Stimulated activated naive CD8-positive, alpha-beta T cell treated with anti-CD3 and anti-CD28 coated beads, Interleukin-15, amount 100 ng/mL, for 72 hours (primary cell): Measurements from ENCODE around the gene TRA2B.

Experiments
- ATAC-seq: fragments of 150-1000 bp; cut with Tn5 transposase; 2 replicates; pipeline ENCODE4 v1.10.0; 2021; ENCODE audit warnings: mild to moderate bottlenecking, moderate library complexity
- DNase-seq, 2 donors: peaks; one replicate each; pipeline ENCODE4 v3.0.0; 2021 to 2022
- H3K27ac Mint-ChIP-seq, 2 donors: one replicate each; pipeline ENCODE4 v1.8.0; 2022; ENCODE audit warnings: mild to moderate bottlenecking in 2 of 2, mixed read lengths in 2 of 2, moderate library complexity in 2 of 2
- H3K27me3 Mint-ChIP-seq: one replicate; pipeline ENCODE4 v1.8.0; 2022; ENCODE audit warnings: mixed read lengths
- H3K4me1 Mint-ChIP-seq: one replicate; pipeline ENCODE4 v1.8.0; 2022; ENCODE audit warnings: mild to moderate bottlenecking, mixed read lengths
- H3K4me3 Mint-ChIP-seq, 2 donors: one replicate each; pipeline ENCODE4 v1.8.0; 2022; ENCODE audit warnings: mild to moderate bottlenecking in 2 of 2, mixed read lengths in 2 of 2, moderate library complexity in 1 of 2
- H3K9me3 Mint-ChIP-seq, 2 donors: one replicate each; pipeline ENCODE4 v1.8.0; 2022; ENCODE audit warnings: mixed read lengths in 2 of 2

TRA2B gene

GRCh38 chr3:185961675-185962232, 23.9 kb upstream of the TRA2B start:
- Mint-ChIP-seq H3K27ac (no peak overlapping the region), H3K4me3 (no peak overlapping the region), H3K27me3 (no peaks in the 10 kb centered on the region), H3K9me3 (peaks cover 0 to 18% of the 10 kb centered on the region in 2 donors), H3K4me1 (peaks cover 7% of the 10 kb centered on the region)
- DNase-seq (peak; percentile 10 to 47), ATAC-seq (peak; percentile 85)

- Mint-ChIP-seq H3K4me1 (peaks cover 7% of the 10 kb centered on the region), H3K4me3 (no peak overlapping the region), H3K27ac (no peak overlapping the region), H3K9me3 (peaks cover 0 to 12% of the 10 kb centered on the region in 2 donors), H3K27me3 (no peaks in the 10 kb centered on the region)
- DNase-seq (peak in 1 of 2 donors; percentile 15), ATAC-seq (peak; percentile 59)
Observed at GRCh38 chr3:185960522-185961288, 22.9 kb upstream of the TRA2B start.

DNA sequence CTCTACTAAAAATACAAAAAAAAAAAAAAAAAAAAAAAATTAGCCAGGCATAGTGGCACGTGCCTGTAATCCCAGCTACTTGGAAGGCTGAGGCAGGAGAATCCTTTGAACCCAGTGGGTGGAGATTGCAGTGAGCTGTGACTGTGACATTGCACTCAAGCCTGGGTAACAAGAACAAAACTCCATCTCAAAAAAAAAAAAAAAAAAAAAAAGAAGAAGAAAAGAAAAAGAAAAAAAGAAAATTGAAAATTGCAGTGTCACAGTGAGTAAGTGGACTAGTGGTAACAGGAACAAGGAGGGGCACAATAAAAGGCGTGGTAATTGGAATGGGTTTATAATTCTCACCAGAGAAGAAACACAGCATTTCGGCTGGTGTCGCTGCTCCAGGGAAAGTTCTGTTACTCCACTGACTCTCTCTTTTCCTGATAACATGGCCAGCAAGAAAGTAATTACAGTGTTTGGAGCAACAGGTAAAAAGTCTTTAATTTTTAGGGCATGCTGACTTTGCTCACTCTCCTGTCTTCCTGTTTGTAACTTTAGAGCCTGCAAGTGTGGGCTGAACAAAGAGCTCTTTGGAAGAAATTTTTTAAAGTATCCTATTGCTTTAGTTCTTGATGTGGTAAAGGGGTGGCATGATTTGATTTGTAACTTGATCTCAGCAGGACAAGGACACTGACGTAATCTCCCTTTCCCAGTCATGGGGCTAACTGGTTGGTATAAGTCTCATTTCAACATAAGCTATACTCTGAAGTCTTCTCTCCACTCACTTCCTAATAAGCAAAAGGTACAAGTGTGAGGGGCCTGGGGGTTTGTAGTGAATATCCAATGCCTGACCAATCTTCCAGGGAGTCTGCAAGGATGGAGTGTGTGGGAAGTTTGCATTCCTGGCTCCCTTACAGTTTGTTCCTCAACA, 22.1 kb upstream of the TRA2B start:
- peaks cover 0 to 4% of the 10 kb centered on the region in 2 donors for H3K9me3 Mint-ChIP-seq
- peak overlapping the region; percentile 81 to 82 for H3K27ac Mint-ChIP-seq
- H3K4me3 Mint-ChIP-seq: no peak overlapping the region
- peak; percentile 52 for ATAC-seq
- H3K4me1 Mint-ChIP-seq: peaks cover 5% of the 10 kb centered on the region
- no peak for DNase-seq
- no peaks in the 10 kb centered on the region for H3K27me3 Mint-ChIP-seq

DNA sequence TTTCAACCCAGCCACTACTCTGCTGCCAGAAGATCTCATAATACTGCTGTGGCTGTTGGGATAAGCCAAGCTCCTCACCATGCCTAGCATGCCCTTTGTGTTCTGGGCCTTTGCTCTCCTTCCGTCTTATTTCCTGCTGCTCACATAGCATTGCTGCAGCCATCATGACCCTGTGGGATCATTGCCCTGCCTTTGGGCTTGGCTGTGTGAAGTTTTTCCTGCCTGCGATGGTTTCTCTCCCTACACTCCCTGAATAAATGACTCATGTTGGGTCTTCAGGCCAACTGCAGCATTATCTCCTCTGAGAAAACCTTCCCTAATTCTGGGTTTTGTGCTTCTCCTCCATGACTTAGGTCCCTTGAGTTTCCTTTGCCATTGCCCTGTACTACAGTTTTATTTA, 20.8 kb upstream of the TRA2B start:
- DNase-seq (no peak), ATAC-seq (no peak)
- Mint-ChIP-seq H3K9me3 (no peaks in the 10 kb centered on the region), H3K4me3 (no peak overlapping the region), H3K27me3 (no peaks in the 10 kb centered on the region), H3K4me1 (no peaks in the 10 kb centered on the region), H3K27ac (no peak overlapping the region)

- Mint-ChIP-seq H3K27ac (no peak overlapping the region), H3K4me3 (no peak overlapping the region), H3K27me3 (peaks cover 17% of the 10 kb centered on the region), H3K4me1 (no peaks in the 10 kb centered on the region), H3K9me3 (no peaks in the 10 kb centered on the region)
- DNase-seq (no peak), ATAC-seq (no peak)
Observed at GRCh38 chr3:185956244-185956643, 18.4 kb upstream of the TRA2B start.

GRCh38 chr3:185954366-185954723, 16.5 kb upstream of the TRA2B start:
- peaks cover 17% of the 10 kb centered on the region for H3K27me3 Mint-ChIP-seq
- H3K9me3 Mint-ChIP-seq: no peaks in the 10 kb centered on the region
- no peak overlapping the region for H3K4me3 Mint-ChIP-seq
- no peaks in the 10 kb centered on the region for H3K4me1 Mint-ChIP-seq
- H3K27ac Mint-ChIP-seq: no peak overlapping the region
- no peak for DNase-seq
- ATAC-seq: no peak

DNA sequence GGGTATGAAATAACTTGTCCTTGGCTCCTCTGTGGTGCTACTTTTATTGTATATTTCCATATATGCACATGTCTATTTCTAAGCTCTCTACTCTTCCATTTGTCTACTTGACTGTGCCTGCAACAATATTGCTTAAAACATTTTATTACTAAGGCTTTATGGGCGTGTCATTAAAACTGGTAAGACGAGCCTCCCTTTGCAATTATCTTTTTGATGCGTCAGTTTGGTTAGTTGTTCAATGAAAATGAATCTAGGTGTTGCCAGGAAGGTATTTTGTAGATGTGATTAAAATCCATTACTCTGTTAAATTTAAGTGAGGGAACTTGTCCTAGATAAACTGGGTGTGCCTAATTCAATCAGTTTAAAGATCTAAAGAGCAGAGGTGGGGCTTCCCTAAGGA, 12.9 kb upstream of the TRA2B start:
- Mint-ChIP-seq H3K27me3 (peaks cover 40% of the 10 kb centered on the region), H3K4me1 (no peaks in the 10 kb centered on the region), H3K9me3 (no peaks in the 10 kb centered on the region), H3K27ac (no peak overlapping the region), H3K4me3 (no peak overlapping the region)
- ATAC-seq: no peak
- DNase-seq: no peak

- Mint-ChIP-seq H3K27ac (no peak overlapping the region), H3K9me3 (no peaks in the 10 kb centered on the region), H3K4me1 (no peaks in the 10 kb centered on the region), H3K27me3 (peaks cover 40% of the 10 kb centered on the region), H3K4me3 (no peak overlapping the region)
- DNase-seq (no peak), ATAC-seq (no peak)
Observed at GRCh38 chr3:185949515-185949914, 11.7 kb upstream of the TRA2B start.

GRCh38 chr3:185948292-185948691, 10.5 kb upstream of the TRA2B start:
- Mint-ChIP-seq H3K4me3 (no peak overlapping the region), H3K27me3 (peaks cover 37% of the 10 kb centered on the region), H3K27ac (no peak overlapping the region), H3K4me1 (peaks cover 12% of the 10 kb centered on the region), H3K9me3 (no peaks in the 10 kb centered on the region)
- DNase-seq: no peak
- ATAC-seq: no peak

DNA sequence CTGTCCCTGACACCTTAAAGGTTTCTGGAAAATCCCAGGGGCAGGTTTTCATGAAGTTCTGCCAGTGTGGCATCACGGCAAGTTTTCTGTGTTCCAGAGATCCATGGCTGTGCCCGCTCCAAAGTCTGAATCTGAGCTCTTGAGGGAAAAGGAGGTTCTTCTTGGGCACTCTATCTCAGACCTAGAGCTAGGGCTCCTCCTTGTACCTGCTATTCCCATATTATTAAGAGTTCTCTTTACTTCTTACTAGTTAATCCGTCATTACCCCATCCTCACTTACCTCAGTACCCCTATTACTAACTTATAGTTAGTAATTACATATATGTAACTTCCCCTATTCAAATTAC, 5.9 kb upstream of the TRA2B start:
- ATAC-seq (peak; percentile 50), DNase-seq (no peak)
- Mint-ChIP-seq H3K27me3 (peaks cover 23% of the 10 kb centered on the region), H3K9me3 (no peaks in the 10 kb centered on the region), H3K4me3 (peak overlapping the region in 1 of 2 donors; percentile 73), H3K27ac (peak overlapping the region in 1 of 2 donors; percentile 59), H3K4me1 (peaks cover 26% of the 10 kb centered on the region)

GRCh38 chr3:185942907-185943759, 5.3 kb upstream of the TRA2B start:
- peak; percentile 94 for ATAC-seq
- H3K4me1 Mint-ChIP-seq: peaks cover 30% of the 10 kb centered on the region
- DNase-seq: peak; percentile 79 to 82
- H3K27ac Mint-ChIP-seq: peak overlapping the region; percentile 34 to 59
- H3K4me3 Mint-ChIP-seq: peak overlapping the region; percentile 62 to 73
- no peaks in the 10 kb centered on the region for H3K9me3 Mint-ChIP-seq
- peaks cover 20% of the 10 kb centered on the region for H3K27me3 Mint-ChIP-seq

DNA sequence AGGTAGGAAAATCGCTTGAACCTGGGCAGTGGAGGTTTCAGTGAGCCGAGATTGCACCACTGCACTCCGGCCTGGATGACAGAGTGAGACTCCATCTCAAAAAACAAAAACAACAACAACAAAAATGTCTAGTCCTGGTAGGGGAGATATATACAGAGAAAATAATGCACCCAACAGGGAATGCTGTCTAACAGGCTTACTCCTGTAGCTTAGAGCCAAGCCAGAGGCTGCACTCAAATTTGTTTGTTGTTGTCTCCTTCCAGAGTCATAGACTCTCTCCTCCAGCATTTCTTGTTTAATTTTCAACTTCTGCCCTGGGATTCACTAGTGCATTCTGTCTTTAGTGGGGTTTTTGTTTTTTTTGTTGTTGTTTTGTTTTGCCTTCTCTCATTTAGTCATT, 4.6 kb upstream of the TRA2B start:
- Mint-ChIP-seq H3K9me3 (no peaks in the 10 kb centered on the region), H3K4me3 (peak overlapping the region in 1 of 2 donors; percentile 2), H3K27me3 (peaks cover 15% of the 10 kb centered on the region), H3K27ac (peak overlapping the region in 1 of 2 donors; percentile 34), H3K4me1 (peaks cover 32% of the 10 kb centered on the region)
- DNase-seq: no peak
- ATAC-seq: no peak

DNA sequence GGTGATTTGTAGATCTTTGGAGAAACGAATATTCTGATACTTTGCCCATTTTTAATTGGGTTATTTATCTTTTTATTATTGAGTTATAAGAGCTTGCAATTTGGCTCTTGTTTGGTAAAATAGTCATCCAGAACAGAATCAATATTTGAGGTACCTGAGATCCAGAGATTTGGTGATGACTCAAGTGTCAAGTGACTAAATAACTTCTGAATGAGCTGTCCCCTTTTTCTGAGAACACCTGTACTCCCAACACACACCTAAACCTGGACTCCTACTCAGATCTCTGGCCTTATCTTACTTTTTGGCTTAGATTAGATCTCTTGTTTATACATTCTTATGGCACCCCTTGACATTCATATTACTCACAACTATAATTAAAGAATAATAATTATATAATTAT, 3.1 kb upstream of the TRA2B start:
- H3K4me3 Mint-ChIP-seq: no peak overlapping the region
- no peak for ATAC-seq
- no peak for DNase-seq

GRCh38 chr3:185939721-185940120, 1.9 kb upstream of the TRA2B start:
- no peaks in the 10 kb centered on the region for H3K9me3 Mint-ChIP-seq
- no peak for DNase-seq
- no peak overlapping the region for H3K4me3 Mint-ChIP-seq
- H3K4me1 Mint-ChIP-seq: peaks cover 42% of the 10 kb centered on the region
- H3K27me3 Mint-ChIP-seq: no peaks in the 10 kb centered on the region
- ATAC-seq: no peak
- H3K27ac Mint-ChIP-seq: peak overlapping the region in 1 of 2 donors; percentile 27

More for the DNA sequence above, 3.1 kb upstream of the TRA2B start:
- Mint-ChIP-seq H3K9me3 (no peaks in the 10 kb centered on the region), H3K27ac (no peak overlapping the region), H3K27me3 (peaks cover under 1% of the 10 kb centered on the region), H3K4me1 (peaks cover 32% of the 10 kb centered on the region)
